ENCODE data around the gene ARHGEF10L.

DNA sequence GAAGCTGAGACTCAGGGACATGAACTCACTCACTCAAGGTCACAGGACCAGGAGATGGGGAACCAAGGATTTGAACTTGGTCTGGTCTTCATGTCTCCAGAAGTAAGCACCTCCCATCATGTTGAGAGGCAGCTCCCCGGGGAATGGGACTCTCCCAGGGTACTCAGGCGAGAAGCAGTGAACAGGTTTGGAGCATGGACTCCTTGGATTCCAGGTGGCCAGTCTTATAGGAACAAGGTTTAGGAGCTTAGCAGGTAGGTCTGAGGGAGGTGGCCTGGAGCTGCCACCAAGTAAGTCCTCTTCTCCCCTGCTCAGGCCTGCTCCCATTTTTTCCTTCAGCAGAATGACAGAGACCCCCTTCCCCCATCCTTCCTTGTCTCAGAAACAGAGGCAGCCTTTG is 14.9 kb upstream of the ARHGEF10L start:
- TF ChIP-seq, protein P1, sequence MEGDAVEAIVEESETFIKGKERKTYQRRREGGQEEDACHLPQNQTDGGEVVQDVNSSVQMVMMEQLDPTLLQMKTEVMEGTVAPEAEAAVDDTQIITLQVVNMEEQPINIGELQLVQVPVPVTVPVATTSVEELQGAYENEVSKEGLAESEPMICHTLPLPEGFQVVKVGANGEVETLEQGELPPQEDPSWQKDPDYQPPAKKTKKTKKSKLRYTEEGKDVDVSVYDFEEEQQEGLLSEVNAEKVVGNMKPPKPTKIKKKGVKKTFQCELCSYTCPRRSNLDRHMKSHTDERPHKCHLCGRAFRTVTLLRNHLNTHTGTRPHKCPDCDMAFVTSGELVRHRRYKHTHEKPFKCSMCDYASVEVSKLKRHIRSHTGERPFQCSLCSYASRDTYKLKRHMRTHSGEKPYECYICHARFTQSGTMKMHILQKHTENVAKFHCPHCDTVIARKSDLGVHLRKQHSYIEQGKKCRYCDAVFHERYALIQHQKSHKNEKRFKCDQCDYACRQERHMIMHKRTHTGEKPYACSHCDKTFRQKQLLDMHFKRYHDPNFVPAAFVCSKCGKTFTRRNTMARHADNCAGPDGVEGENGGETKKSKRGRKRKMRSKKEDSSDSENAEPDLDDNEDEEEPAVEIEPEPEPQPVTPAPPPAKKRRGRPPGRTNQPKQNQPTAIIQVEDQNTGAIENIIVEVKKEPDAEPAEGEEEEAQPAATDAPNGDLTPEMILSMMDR (IDR thresholded peaks at IDR 0.05) = no peak
- no peak for TF ChIP-seq EZH2 (IDR thresholded peaks at IDR 0.05)
- no peak for TF ChIP-seq EZH2phosphoT487 (IDR thresholded peaks at IDR 0.05)

Data from neural progenitor cell (in vitro differentiated cells).